ENCODE measurements around the gene ELOB. TPM values are rescaled to one million over a fixed set of nuclear protein-coding genes. Genes with fewer than 3 reads are reported as not detected.

ELOB gene
- total and polyA plus RNA-seq, 2 of the 8 experiments (the other 6 are each of a cell fraction or from before 2014, with no cell fraction given): 237 to 1,357 TPM

DNA sequence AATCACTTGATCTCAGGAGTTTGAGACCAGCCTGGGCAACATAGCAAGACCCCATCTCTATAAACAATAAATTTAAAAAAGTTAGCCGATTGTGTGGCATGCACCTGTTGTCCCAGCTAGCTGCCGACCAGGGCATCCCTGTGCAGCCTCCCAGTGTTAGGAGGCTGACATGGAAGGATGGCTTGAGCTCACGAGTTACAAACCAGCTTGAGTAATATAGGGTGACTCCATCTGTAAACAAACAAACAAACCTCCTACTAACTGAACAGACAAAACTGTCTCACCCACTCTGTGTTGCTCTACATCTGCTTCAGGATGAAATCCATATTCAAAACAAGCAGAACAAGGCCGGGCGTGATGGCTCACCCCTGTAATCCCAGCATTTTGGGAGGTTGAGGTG is 50.2 kb downstream of the ELOB start (continued):
- TF ChIP-seq GABPA (IDR thresholded peaks at IDR 0.05; ENCODE audit: borderline replicate concordance, insufficient read depth, low read length) (no peak), CEBPB (IDR thresholded peaks at IDR 0.05; ENCODE audit: low read depth, low read length) (no peak), TAF7 (optimal IDR thresholded peaks at IDR 0.05; ENCODE audit: borderline replicate concordance, low read depth, low read length) (no peak), MAFK (IDR thresholded peaks at IDR 0.05; ENCODE audit: low read depth, low read length) (no peak)
